ENCODE measurements around the gene CTNNA3. TPM values are rescaled to one million over a fixed set of nuclear protein-coding genes. Genes with fewer than 3 reads are reported as not detected.

Gene CTNNA3
- total and polyA plus RNA-seq, 2 of the 4 experiments (the other 2 are of a cell fraction) = 0.19 to 0.90 TPM

- Histone ChIP-seq H4K5ac (ENCODE audit: low read depth, low read length) (no peak overlapping the region), H3K4me3 (ENCODE audit: insufficient read depth, low read depth, low read length) (no peak overlapping the region), H4K20me1 (ENCODE audit: insufficient read depth, low read length) (no peaks in the 10 kb centered on the region), H3K79me1 (ENCODE audit: low read depth in 1 of 2, low read length in 2 of 2) (no peaks in the 10 kb centered on the region), H2BK120ac (ENCODE audit: low read depth, low read length) (no peak overlapping the region), H2BK5ac (ENCODE audit: low read depth, low read length, poor library complexity, severe bottlenecking) (no peak overlapping the region), H2AFZ (replicated peaks; ENCODE audit: low read length, poor library complexity) (no peak overlapping the region), H3K4ac (ENCODE audit: low read depth, low read length) (no peak overlapping the region), H3K56ac (ENCODE audit: extremely low read depth, insufficient read depth, low read length) (no peak overlapping the region), H3K23ac (ENCODE audit: low read depth, low read length) (no peak overlapping the region), H4K91ac (ENCODE audit: insufficient read depth, low read depth, low read length) (no peak overlapping the region), H3K27ac (ENCODE audit: insufficient read depth, low read length) (no peak overlapping the region), H3K14ac (replicated peaks; ENCODE audit: low read depth, low read length) (no peak overlapping the region), H2BK15ac (ENCODE audit: low read depth, low read length) (no peak overlapping the region), H3K9me1 (ENCODE audit: insufficient read depth, low read length) (no peaks in the 10 kb centered on the region), H3K27me3 (ENCODE audit: control insufficient read depth, insufficient read depth, low read length) (no peaks in the 10 kb centered on the region), H3K9me3 (ENCODE audit: control insufficient read depth, insufficient read depth, low read length) (no peaks in the 10 kb centered on the region), H2AK9ac (replicated peaks; ENCODE audit: low read depth, low read length, poor library complexity) (no peak overlapping the region), H2AK5ac (ENCODE audit: low read depth, low read length) (no peak overlapping the region), H3K18ac (ENCODE audit: low read depth, low read length) (no peak overlapping the region), H3K4me2 (ENCODE audit: low read depth, low read length) (no peak overlapping the region), H2BK20ac (ENCODE audit: low read depth, low read length) (no peak overlapping the region), H3K36me3 (ENCODE audit: control insufficient read depth, insufficient read depth, low read length) (no peaks in the 10 kb centered on the region), H3K4me1 (ENCODE audit: control insufficient read depth, insufficient read depth, low read length) (no peaks in the 10 kb centered on the region), H3K9ac (ENCODE audit: low read depth, low read length) (no peak overlapping the region), H4K8ac (ENCODE audit: low read depth in 2 of 2, low read length in 2 of 2) (no peak overlapping the region)
- TF ChIP-seq MXI1 (IDR thresholded peaks at IDR 0.05; ENCODE audit: borderline replicate concordance, low read depth, low read length) = no peak
- no peak for TF ChIP-seq POLR2A (IDR thresholded peaks at IDR 0.05; ENCODE audit: low read depth, low read length)
- TF ChIP-seq MAFK (IDR thresholded peaks at IDR 0.05; ENCODE audit: low read depth, low read length) = no peak
- no peak for ATAC-seq (ENCODE audit: low read depth)
- ChIA-PET CTCF (no interaction called here), POLR2A (ENCODE audit: unreplicated experiment) (no interaction called here)
- no peak for DNase-seq
- in situ Hi-C loops (cut with MboI; ENCODE audit: low sequenced_read_pairs) = no loop called here
- intact Hi-C loops (cut with micrococcal nuclease) = loop anchor here (1.0 to 10.0 kb wide), 3 partner anchors 751 to 1605 kb away; no protein-coding TSS in a partner anchor
- no TSS peak for BruUV-seq (replicated peaks)
- dilution Hi-C loops (cut with HindIII; ENCODE audit: low sequenced_read_pairs, unreplicated experiment) = no loop called here
- WGBS, 2 experiments (ENCODE audit: extremely low coverage in 2 of 2, insufficient read length in 1 of 2) = no CpG with 5 or more reads among the region's 3 CpGs
Measured at GRCh38 chr10:66180021-66180420, 1516.0 kb downstream of the CTNNA3 start.
